Liver (tissue), 9 donors: ENCODE data around the gene ARHGAP10. TPM values are rescaled to one million over a fixed set of nuclear protein-coding genes. Genes with fewer than 3 reads are reported as not detected.

Experiments used
- DNase-seq: peaks from one replicate; pipeline ENCODE4 v3.0.0-alpha.2; 2017; ENCODE audit warnings: low spot score
- H3K27ac ChIP-seq, 2 donors: one replicate each; pipeline ENCODE4 v1.7.0; 2013; ENCODE audit warnings: inconsistent platforms in 2 of 2, low read length in 2 of 2, control low read depth in 1 of 2, low read depth in 1 of 2, mild to moderate bottlenecking in 1 of 2
- H3K27me3 ChIP-seq, 4 donors: one replicate each; pipeline versions ENCODE4 v1.6.1 to v1.7.0; 2013; ENCODE audit warnings: low read length in 3 of 4, inconsistent platforms in 1 of 4, mild to moderate bottlenecking in 1 of 4, moderate library complexity in 1 of 4; ENCODE audit not compliant: control insufficient read depth in 4 of 4, insufficient read depth in 4 of 4
- H3K36me3 ChIP-seq, 4 donors: one replicate each; pipeline versions ENCODE4 v1.6.1 to v1.7.0; 2013; ENCODE audit warnings: low read length in 3 of 4, mild to moderate bottlenecking in 3 of 4, low read depth in 1 of 4, moderate library complexity in 1 of 4; ENCODE audit not compliant: control insufficient read depth in 4 of 4, insufficient read depth in 3 of 4
- H3K4me1 ChIP-seq, 4 donors: one replicate each; pipeline versions ENCODE4 v1.6.1 to v1.7.0; 2013; ENCODE audit warnings: low read length in 3 of 4, mild to moderate bottlenecking in 3 of 4, moderate library complexity in 1 of 4; ENCODE audit not compliant: control insufficient read depth in 4 of 4, insufficient read depth in 4 of 4
- H3K4me3 ChIP-seq, 3 donors: one replicate each; pipeline versions ENCODE4 v1.6.1 to v1.7.0; 2013; ENCODE audit warnings: low read length in 3 of 3, control low read depth in 1 of 3, low read depth in 1 of 3, mild to moderate bottlenecking in 1 of 3
- H3K9ac ChIP-seq, 2 donors: one replicate each; pipeline ENCODE4 v1.7.0; 2013; ENCODE audit warnings: low read length in 2 of 2, mild to moderate bottlenecking in 2 of 2, moderate library complexity in 2 of 2, control low read depth in 1 of 2, low read depth in 1 of 2
- H3K9me3 ChIP-seq, 4 donors: one replicate each; pipeline versions ENCODE4 v1.6.1 to v1.7.0; 2013; ENCODE audit warnings: low read length in 3 of 4; ENCODE audit not compliant: control insufficient read depth in 4 of 4
- ATF3 ChIP-seq: IDR thresholded peaks from 2 replicates; pipeline ENCODE4 v1.6.1; 2016; ENCODE audit warnings: antibody characterized with exemption
- CTCF ChIP-seq: fragments of 150-350 bp; IDR thresholded peaks from 2 replicates; pipeline ENCODE4 v1.5.1; 2017; ENCODE audit warnings: improper control_type of control experiment, low read depth, low read length; ENCODE audit not compliant: missing input control
- FOXA1 ChIP-seq: IDR thresholded peaks from 2 replicates; pipeline ENCODE4 v1.6.1; 2016; ENCODE audit warnings: antibody characterized with exemption
- GABPA ChIP-seq, 2 donors: IDR thresholded peaks in 1 of 2; conservative IDR thresholded peaks in 1 of 2; 2 replicates each; pipeline ENCODE4 v1.6.1; 2016; ENCODE audit warnings: antibody characterized with exemption in 2 of 2, mild to moderate bottlenecking in 1 of 2, moderate library complexity in 1 of 2
- HNF4A ChIP-seq, 2 donors: conservative IDR thresholded peaks; 2 replicates each; pipeline ENCODE4 v1.6.1; 2016; ENCODE audit warnings: antibody characterized with exemption in 2 of 2, mild to moderate bottlenecking in 2 of 2
- HNF4G ChIP-seq: IDR thresholded peaks from 2 replicates; pipeline ENCODE4 v1.6.1; 2016; ENCODE audit warnings: antibody characterized with exemption
- JUND ChIP-seq, 2 donors: IDR thresholded peaks; 2 replicates each; pipeline ENCODE4 v1.6.1; 2016; ENCODE audit warnings: antibody characterized with exemption in 2 of 2
- MAX ChIP-seq: IDR thresholded peaks from 2 replicates; pipeline ENCODE4 v1.6.1; 2016; ENCODE audit warnings: antibody characterized with exemption
- RAD21 ChIP-seq, 2 donors: IDR thresholded peaks; 2 replicates each; pipeline ENCODE4 v1.6.1; 2016; ENCODE audit warnings: antibody characterized with exemption in 2 of 2, mild to moderate bottlenecking in 2 of 2
- REST ChIP-seq: IDR thresholded peaks from 2 replicates; pipeline ENCODE4 v1.6.1; 2016; ENCODE audit warnings: antibody characterized with exemption, mild to moderate bottlenecking
- RXRA ChIP-seq, 2 donors: IDR thresholded peaks; 2 replicates each; pipeline ENCODE4 v1.6.1; 2017 to 2018; ENCODE audit warnings: antibody characterized with exemption in 2 of 2, mild to moderate bottlenecking in 1 of 2
- SP1 ChIP-seq: IDR thresholded peaks from 2 replicates; pipeline ENCODE4 v1.6.1; 2018; ENCODE audit warnings: antibody characterized with exemption, mild to moderate bottlenecking
- YY1 ChIP-seq: IDR thresholded peaks from 2 replicates; pipeline ENCODE4 v1.6.1; 2016; ENCODE audit warnings: antibody characterized with exemption, mild to moderate bottlenecking
- ZBTB33 ChIP-seq: IDR thresholded peaks from 2 replicates; pipeline ENCODE4 v1.6.1; 2016; ENCODE audit warnings: antibody characterized with exemption
- WGBS: extraction: QIAGEN DNeasy Blood & Tissue Kit; methylation state at CpG from one replicate; pipeline ENCODE4 v1.1.7; 2013; 5-methylcytosine and 5-hydroxymethylcytosine counted together
- polyA plus RNA-seq, 2 donors: library from polyadenylated mRNA; stranded (reverse) in 1 of 2; unstranded in 1 of 2; fragments of 200-250 nt in 1 of 2; fragments of >200 nt in 1 of 2; fragmentation: Nextera tagmentation in 1 of 2; extraction: Ambion mirVana in 1 of 2; gene quantifications; one replicate each; pipeline versions ENCODE4 v1.2.1 to v1.2.3, GENCODE V29; 2013 to 2015
- total RNA-seq, 2 donors: library from RNA; depleted of rRNA; stranded (reverse); fragments of >200 nt; gene quantifications; one replicate each; pipeline ENCODE4 v1.2.3, GENCODE V29; 2014
- donor health status: healthy.
- donor health status: healthy.
- donor health status: healthy.
- donor health status: healthy.
- donor health status: healthy.

ARHGAP10 gene
- total and polyA plus RNA-seq, 4 donors, result 1.5 to 13.0 (median 4.3) TPM

- Histone ChIP-seq H3K36me3 (no peaks in the 10 kb centered on the region), H3K4me1 (no peaks in the 10 kb centered on the region), H3K27me3 (no peaks in the 10 kb centered on the region), H3K4me3 (no peak overlapping the region), H3K27ac (no peak overlapping the region), H3K9me3 (no peaks in the 10 kb centered on the region), H3K9ac (no peak overlapping the region)
- no peak for DNase-seq
- TF ChIP-seq ZBTB33, result no peak
- no peak for TF ChIP-seq ATF3
- no peak for TF ChIP-seq FOXA1
- no peak for TF ChIP-seq YY1
- TF ChIP-seq CTCF, result no peak
- no peak for TF ChIP-seq HNF4G
- TF ChIP-seq HNF4A (conservative IDR thresholded peaks at IDR 0.05), result no peak
- TF ChIP-seq MAX, result no peak
- no peak for TF ChIP-seq RAD21 (IDR thresholded peaks at IDR 0.05)
- no peak for TF ChIP-seq REST
- no peak for TF ChIP-seq SP1
- TF ChIP-seq JUND (IDR thresholded peaks at IDR 0.05), result no peak
- TF ChIP-seq GABPA (IDR thresholded peaks at IDR 0.05 in 1 of 2, conservative IDR thresholded peaks at IDR 0.05 in 1 of 2), result no peak
- 88% methylated on average over 10 of the region's 10 CpGs for WGBS
Observed at GRCh38 chr4:147776716-147777115, 44.8 kb downstream of the ARHGAP10 start.

- Histone ChIP-seq H3K9ac (no peak overlapping the region), H3K9me3 (no peaks in the 10 kb centered on the region), H3K4me3 (no peak overlapping the region), H3K36me3 (no peaks in the 10 kb centered on the region), H3K4me1 (no peaks in the 10 kb centered on the region), H3K27me3 (no peaks in the 10 kb centered on the region), H3K27ac (no peak overlapping the region)
- 74% methylated on average over 5 of the region's 5 CpGs for WGBS
- DNase-seq, result no peak
- no peak for TF ChIP-seq MAX
- TF ChIP-seq RXRA (IDR thresholded peaks at IDR 0.05), result no peak
- TF ChIP-seq YY1, result no peak
- TF ChIP-seq FOXA1, result no peak
Observed at GRCh38 chr4:147777456-147778091, 45.7 kb downstream of the ARHGAP10 start.
